ENCODE data around the gene CYP27B1. TPM values are rescaled to one million over a fixed set of nuclear protein-coding genes. Genes with fewer than 3 reads are reported as not detected.

Gene CYP27B1
- total and polyA plus RNA-seq, 11 donors: 0.11 to 0.77 (median 0.19) TPM; not detected in 4

DNA sequence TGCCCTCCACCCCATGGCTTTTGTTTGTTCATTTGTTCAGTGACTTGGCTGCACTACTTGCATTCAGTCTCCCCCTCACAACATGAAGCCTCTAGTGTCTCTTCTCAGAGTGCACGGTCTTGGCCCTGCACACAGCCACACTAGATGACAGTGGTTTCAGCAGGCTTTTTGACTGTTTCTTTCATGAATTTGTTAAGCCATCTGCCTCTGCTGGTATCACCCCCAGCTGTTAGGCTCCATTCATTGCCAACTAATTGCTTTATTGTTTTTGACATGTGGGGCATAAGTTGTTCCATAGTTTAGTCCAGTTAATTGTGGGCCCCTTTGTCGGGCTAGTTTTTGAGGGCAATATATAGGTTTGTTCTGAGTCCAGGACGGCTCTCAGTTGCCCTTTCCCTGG is 54.2 kb downstream of the CYP27B1 start:
- H3K9me3 ChIP-seq: peaks cover 0 to 3% (median 0%) of the 10 kb centered on the region in 12 donors
- ATAC-seq: no peak
- no peaks in the 10 kb centered on the region for H3K27me3 ChIP-seq
- intact Hi-C loops (cut with DNase I): no loop called here
- 94 to 96% (median 95%) methylated on average over 3 of the region's 3 CpGs for WGBS, 4 donors
- no peak for DNase-seq
- H3K4me3 ChIP-seq: no peak overlapping the region
- TF ChIP-seq, protein P1, sequence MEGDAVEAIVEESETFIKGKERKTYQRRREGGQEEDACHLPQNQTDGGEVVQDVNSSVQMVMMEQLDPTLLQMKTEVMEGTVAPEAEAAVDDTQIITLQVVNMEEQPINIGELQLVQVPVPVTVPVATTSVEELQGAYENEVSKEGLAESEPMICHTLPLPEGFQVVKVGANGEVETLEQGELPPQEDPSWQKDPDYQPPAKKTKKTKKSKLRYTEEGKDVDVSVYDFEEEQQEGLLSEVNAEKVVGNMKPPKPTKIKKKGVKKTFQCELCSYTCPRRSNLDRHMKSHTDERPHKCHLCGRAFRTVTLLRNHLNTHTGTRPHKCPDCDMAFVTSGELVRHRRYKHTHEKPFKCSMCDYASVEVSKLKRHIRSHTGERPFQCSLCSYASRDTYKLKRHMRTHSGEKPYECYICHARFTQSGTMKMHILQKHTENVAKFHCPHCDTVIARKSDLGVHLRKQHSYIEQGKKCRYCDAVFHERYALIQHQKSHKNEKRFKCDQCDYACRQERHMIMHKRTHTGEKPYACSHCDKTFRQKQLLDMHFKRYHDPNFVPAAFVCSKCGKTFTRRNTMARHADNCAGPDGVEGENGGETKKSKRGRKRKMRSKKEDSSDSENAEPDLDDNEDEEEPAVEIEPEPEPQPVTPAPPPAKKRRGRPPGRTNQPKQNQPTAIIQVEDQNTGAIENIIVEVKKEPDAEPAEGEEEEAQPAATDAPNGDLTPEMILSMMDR (IDR thresholded peaks at IDR 0.05): no peak
- no peak for TF ChIP-seq POLR2A (IDR thresholded peaks at IDR 0.05)
- peaks cover 0 to 91% (median 65%) of the 10 kb centered on the region in 9 donors for H3K36me3 ChIP-seq
- H3K27ac ChIP-seq: no peak overlapping the region
- no peaks in the 10 kb centered on the region for H3K4me1 ChIP-seq

Small RNAs within 50 kb of the gene (microRNA-seq; reads per million reads assigned to microRNA genes)
- gene MIR6759: 0 to 0.60 (median 0) reads per million in 4 donors

Other genes with a start within 250 kb of the CYP27B1 start
- gene DDIT3, start 246.6 kb downstream of the CYP27B1 start, total RNA-seq: 10 to 100 TPM; 11.5 to 30.9 (median 17.5) TPM
- 10 to 100 TPM; 58.3 to 60.5 TPM for gene DDIT3, start 246.6 kb downstream of the CYP27B1 start, polyA plus RNA-seq
- gene MBD6, start 244.3 kb downstream of the CYP27B1 start, total RNA-seq: 10 to 100 TPM; 13.1 to 43.3 (median 30.1) TPM
- gene MBD6, start 244.3 kb downstream of the CYP27B1 start, polyA plus RNA-seq: 10 to 100 TPM; 11.4 to 17.2 TPM
- 100 to 1,000 TPM in 5 of 9 donors, 10 to 100 TPM in 4; 84.4 to 159 (median 109) TPM for gene DCTN2, start 219.9 kb downstream of the CYP27B1 start, total RNA-seq
- gene DCTN2, start 219.9 kb downstream of the CYP27B1 start, polyA plus RNA-seq: 100 to 1,000 TPM in 1 of 2 donors, 10 to 100 TPM in 1; 62.3 to 228 TPM
- under 1 TPM in 6 of 9 donors, not detected in 3; 0.07 to 0.31 (median 0.17) TPM for gene KIF5A, start 217.0 kb downstream of the CYP27B1 start, total RNA-seq
- gene KIF5A, start 217.0 kb downstream of the CYP27B1 start, polyA plus RNA-seq: under 1 TPM; 0.06 to 0.08 TPM
- 10 to 100 TPM; 12.9 to 31.0 (median 17.0) TPM for gene PIP4K2C, start 175.9 kb downstream of the CYP27B1 start, total RNA-seq
- gene PIP4K2C, start 175.9 kb downstream of the CYP27B1 start, polyA plus RNA-seq: 10 to 100 TPM in 1 of 2 donors, 1 to 10 TPM in 1; 4.6 to 22.6 TPM
- gene DTX3, start 162.3 kb downstream of the CYP27B1 start, total RNA-seq: 10 to 100 TPM; 15.6 to 30.7 (median 22.4) TPM
- gene DTX3, start 162.3 kb downstream of the CYP27B1 start, polyA plus RNA-seq: 10 to 100 TPM; 16.3 to 28.3 TPM
- gene ARHGEF25, start 155.6 kb downstream of the CYP27B1 start, total RNA-seq: 10 to 100 TPM in 4 of 9 donors, 1 to 10 TPM in 5; 5.5 to 11.5 (median 9.5) TPM
- gene ARHGEF25, start 155.6 kb downstream of the CYP27B1 start, polyA plus RNA-seq: 10 to 100 TPM; 10.2 to 20.3 TPM
- 1 to 10 TPM; 1.9 to 8.8 (median 5.9) TPM for gene B4GALNT1, start 133.9 kb downstream of the CYP27B1 start, total RNA-seq
- gene B4GALNT1, start 133.9 kb downstream of the CYP27B1 start, polyA plus RNA-seq: 1 to 10 TPM; 2.6 to 5.1 TPM
- 100 to 1,000 TPM in 7 of 9 donors, 10 to 100 TPM in 2; 93.4 to 188 (median 130) TPM for gene OS9, start 72.9 kb downstream of the CYP27B1 start, total RNA-seq
- 100 to 1,000 TPM in 1 of 2 donors, 10 to 100 TPM in 1; 89.4 to 196 TPM for gene OS9, start 72.9 kb downstream of the CYP27B1 start, polyA plus RNA-seq
- gene AGAP2, start 28.3 kb downstream of the CYP27B1 start, total RNA-seq: 10 to 100 TPM in 2 of 9 donors, 1 to 10 TPM in 7; 4.2 to 12.0 (median 5.5) TPM
- gene AGAP2, start 28.3 kb downstream of the CYP27B1 start, polyA plus RNA-seq: 1 to 10 TPM; 3.9 to 8.6 TPM
- gene TSPAN31, start 22.0 kb downstream of the CYP27B1 start, total RNA-seq: 10 to 100 TPM; 27.2 to 59.3 (median 31.4) TPM
- 10 to 100 TPM; 31.1 to 41.2 TPM for gene TSPAN31, start 22.0 kb downstream of the CYP27B1 start, polyA plus RNA-seq
- 10 to 100 TPM; 38.1 to 62.1 (median 50.2) TPM for gene CDK4, start 14.8 kb downstream of the CYP27B1 start, total RNA-seq
- 10 to 100 TPM; 23.4 to 81.9 TPM for gene CDK4, start 14.8 kb downstream of the CYP27B1 start, polyA plus RNA-seq
- gene MARCHF9, start 12.0 kb downstream of the CYP27B1 start, total RNA-seq: 10 to 100 TPM; 11.3 to 18.9 (median 13.3) TPM
- 10 to 100 TPM; 13.6 to 15.8 TPM for gene MARCHF9, start 12.0 kb downstream of the CYP27B1 start, polyA plus RNA-seq
- 10 to 100 TPM in 3 of 9 donors, 1 to 10 TPM in 5, under 1 TPM in 1; 0.95 to 16.6 (median 7.7) TPM for gene METTL1, start 5.0 kb upstream of the CYP27B1 start, total RNA-seq
- 10 to 100 TPM in 1 of 2 donors, 1 to 10 TPM in 1; 9.4 to 28.5 TPM for gene METTL1, start 5.0 kb upstream of the CYP27B1 start, polyA plus RNA-seq
- 1 to 10 TPM; 1.2 to 4.5 (median 1.9) TPM for gene EEF1AKMT3, start 5.5 kb upstream of the CYP27B1 start, total RNA-seq
- 1 to 10 TPM in 1 of 2 donors, under 1 TPM in 1; 0.84 to 1.2 TPM for gene EEF1AKMT3, start 5.5 kb upstream of the CYP27B1 start, polyA plus RNA-seq
- gene TSFM, start 15.7 kb upstream of the CYP27B1 start, total RNA-seq: 10 to 100 TPM; 38.8 to 62.5 (median 45.4) TPM
- gene TSFM, start 15.7 kb upstream of the CYP27B1 start, polyA plus RNA-seq: 10 to 100 TPM; 37.6 to 80.8 TPM
- 1 to 10 TPM; 1.3 to 6.2 (median 2.4) TPM for gene AVIL, start 51.7 kb upstream of the CYP27B1 start, total RNA-seq
- gene AVIL, start 51.7 kb upstream of the CYP27B1 start, polyA plus RNA-seq: 1 to 10 TPM; 1.9 to 2.1 TPM
- 100 to 1,000 TPM in 3 of 9 donors, 10 to 100 TPM in 6; 69.9 to 191 (median 89.3) TPM for gene CTDSP2, start 79.7 kb upstream of the CYP27B1 start, total RNA-seq
- gene CTDSP2, start 79.7 kb upstream of the CYP27B1 start, polyA plus RNA-seq: 10 to 100 TPM; 28.0 to 68.4 TPM
- gene ATP23, start 174.5 kb upstream of the CYP27B1 start, total RNA-seq: 1 to 10 TPM; 1.8 to 7.4 (median 5.3) TPM
- 10 to 100 TPM in 1 of 2 donors, 1 to 10 TPM in 1; 8.1 to 10.4 TPM for gene ATP23, start 174.5 kb upstream of the CYP27B1 start, polyA plus RNA-seq